NCI-H446 (cell line): ENCODE measurements around the gene PRRX2.
A peak's percentile ranks its signal among the peaks of the same experiment; 100 is the strongest.
"Not testable (repeated sequence)": the region's sequence is repeated elsewhere in the genome, so short reads cannot be mapped to it uniquely, and the experiment has no call there.

Source experiments
- DNase-seq, 2 experiments: peaks; one replicate each; lab custom pipeline; 2025; lab: John Stamatoyannopoulos, UW

PRRX2 gene

DNA sequence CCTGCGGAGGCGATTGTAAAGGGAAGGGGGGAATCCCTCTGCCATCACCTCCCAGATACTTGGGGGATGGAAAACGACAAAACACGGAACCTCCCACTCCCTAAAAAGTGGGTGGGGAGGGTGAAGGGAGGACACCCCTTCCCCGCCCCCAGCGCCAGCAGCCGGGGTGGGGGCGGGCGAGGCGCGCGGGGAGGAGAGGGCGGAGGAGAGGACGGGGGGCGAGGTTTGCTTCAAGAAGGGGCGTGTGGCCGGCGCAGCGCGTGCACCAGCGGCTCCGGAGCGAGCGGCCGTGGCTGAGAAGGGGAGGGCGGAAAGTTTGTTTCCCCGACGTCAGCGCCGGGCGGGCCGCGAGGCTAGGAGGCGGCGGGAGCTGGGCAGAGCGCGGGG, at the start of gene PRRX2:
PRRX2 (plus strand) TSS at position 259 of the 387 bp plus-strand sequence. CDS start 221 bp downstream, outside the sequence.
- no peak for DNase-seq

DNA sequence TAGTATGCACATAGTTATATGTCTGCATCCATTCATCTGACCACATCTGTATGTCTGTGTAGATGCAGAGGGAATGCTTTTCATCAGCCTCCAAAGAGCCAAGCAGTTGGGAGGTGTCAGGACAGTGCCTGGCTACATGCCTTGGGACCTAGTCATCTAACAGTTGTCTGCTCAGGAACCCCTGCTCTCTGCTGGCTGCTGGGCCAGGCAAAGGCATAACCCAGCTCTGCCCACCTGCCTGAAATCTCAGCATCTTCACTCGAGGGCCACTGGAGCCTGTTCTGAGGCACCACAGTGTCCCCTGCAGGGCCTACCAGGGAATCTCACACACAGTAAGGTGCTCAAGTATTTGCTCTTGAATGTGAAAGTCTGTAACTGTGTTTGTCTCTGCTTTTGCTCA, 48.3 kb upstream of the PRRX2 start:
- no peak for DNase-seq

DNA sequence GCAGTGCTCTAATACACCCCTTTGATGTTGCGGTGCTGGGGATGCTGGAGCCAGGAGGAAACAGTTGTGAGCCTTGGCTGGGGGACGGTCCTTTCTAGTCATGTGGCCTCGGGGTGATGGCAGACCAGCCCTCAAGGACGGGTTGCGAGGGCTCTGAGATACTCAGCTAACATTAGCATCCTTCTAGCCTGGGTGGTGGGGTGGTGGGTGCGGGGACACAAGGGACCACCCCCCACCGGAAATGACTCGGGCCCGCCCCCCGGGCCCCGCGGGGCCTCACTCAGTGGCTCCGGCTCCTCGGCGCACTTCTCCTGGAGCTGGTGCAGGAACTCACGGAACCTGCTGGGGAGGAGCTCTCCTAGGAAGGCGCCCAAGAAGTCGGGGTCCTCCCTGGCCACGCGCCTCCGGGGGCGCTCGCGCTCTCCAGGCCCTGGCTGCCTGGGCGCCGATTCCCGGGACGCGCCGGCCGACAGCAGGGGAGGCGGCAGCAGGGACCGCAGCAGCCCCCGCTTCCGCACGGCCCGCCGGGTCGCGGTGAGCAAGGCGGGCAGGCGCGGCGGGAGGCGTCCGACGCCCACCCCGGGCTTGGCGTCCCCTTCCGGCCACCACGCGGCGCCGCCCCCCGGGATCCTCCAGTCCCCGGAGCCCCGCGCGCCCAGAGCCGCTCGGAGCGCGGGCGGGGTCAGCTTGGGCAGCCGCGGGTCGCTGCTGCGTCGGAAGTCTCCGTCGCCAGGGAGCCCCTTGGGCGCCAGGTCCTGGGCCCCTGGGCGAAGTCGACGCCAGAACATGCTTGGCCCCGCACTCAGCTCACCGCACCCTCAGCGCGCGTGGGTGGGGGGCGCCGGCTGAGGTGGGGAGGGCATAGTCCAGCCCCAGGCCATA, 45.4 kb upstream of the PRRX2 start:
- no peak for DNase-seq

DNA sequence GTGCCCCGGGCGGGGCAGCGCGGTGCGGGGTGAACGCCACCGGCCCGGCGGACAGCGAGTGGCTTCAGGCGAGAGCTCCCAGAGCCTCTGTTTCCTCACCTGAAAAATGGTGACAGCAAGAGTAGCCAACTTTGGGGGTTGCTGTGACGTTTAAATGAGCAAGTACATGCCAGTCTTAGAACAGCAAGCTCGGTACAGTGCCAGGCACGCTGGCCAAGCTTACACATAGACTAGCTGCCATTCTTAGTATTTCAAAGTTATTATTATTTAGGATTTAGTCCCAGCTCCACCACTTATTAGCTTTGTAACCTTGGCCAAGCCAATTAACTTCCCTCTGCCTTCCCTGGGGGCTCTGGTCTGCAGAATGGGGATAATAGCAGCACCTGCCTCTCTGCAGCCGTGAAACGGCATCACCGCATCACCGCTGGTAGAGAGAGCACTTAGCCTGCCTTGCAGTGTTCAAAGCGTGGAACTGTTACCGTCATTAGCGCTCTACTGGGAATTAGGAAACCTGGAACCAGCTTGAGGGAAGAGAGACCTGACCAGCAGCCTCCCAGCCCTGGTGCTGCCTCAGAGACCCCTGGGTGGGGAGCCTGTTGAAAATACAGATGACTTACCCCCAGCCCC, 44.7 kb upstream of the PRRX2 start, which contains the start of gene C9orf50:
C9orf50 (minus strand) TSS at position 433 of the 627 bp plus-strand sequence. CDS start 527 bp downstream, outside the sequence.
- DNase-seq, result no peak

DNA sequence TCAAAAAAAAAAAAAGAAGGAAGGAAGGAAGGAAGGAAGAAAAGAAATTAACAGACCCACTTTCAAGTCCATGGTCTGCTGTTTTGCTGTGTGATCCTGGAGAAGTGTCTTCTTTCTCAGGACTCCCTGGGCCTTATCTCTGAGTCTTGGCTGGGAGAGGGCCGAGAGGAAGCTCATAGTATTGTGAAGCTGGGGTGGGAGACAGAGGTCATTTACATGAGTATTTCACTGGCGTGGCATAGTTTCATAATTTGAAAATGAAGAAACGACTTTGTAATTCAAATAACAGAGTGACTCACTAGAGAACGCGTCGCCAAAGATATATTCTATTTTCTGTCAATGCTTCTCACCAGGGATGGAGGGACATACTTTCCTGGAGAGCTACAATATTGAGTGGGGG, 42.1 kb upstream of the PRRX2 start:
- no peak for DNase-seq

- peak; percentile 43 to 54 for DNase-seq
These were observed 41.2 kb upstream of the PRRX2 start for GRCh38 chr9:129624168-129624759.

- DNase-seq, result no peak
These were observed 40.5 kb upstream of the PRRX2 start for GRCh38 chr9:129624947-129625346.

DNA sequence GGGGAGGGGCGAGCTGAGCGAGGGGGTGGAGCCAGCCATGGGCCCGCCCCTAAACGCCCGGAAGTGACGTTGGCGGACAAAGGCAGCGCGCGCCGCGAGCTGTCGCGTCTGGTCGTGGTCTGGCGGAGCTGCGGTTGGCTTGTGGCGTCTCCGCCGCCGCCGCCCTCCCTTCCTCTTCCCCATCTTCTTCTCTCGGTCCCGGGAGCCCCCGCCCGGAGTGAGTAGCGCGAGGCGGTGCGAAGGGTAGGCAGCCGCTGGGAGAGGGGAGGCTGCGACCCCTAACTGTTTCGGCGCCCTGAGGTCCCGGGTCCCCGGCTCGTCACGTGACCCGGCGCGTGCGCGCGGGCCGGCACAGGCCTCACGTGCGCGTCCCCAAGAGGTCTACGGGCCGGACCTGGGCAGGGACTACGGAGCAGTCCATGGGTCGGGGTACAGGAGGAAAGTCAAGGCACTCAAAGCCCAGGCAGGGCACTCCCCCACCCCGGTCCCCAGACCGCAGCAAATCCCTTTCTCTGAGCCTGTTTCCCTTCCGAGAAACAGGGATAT, 39.3 kb upstream of the PRRX2 start, which contains the start of gene NTMT1:
NTMT1 (plus strand) TSS at position 85 of the 546 bp plus-strand sequence. CDS start 6,541 bp downstream, outside the sequence.
- peak; percentile 35 to 75 for DNase-seq

DNA sequence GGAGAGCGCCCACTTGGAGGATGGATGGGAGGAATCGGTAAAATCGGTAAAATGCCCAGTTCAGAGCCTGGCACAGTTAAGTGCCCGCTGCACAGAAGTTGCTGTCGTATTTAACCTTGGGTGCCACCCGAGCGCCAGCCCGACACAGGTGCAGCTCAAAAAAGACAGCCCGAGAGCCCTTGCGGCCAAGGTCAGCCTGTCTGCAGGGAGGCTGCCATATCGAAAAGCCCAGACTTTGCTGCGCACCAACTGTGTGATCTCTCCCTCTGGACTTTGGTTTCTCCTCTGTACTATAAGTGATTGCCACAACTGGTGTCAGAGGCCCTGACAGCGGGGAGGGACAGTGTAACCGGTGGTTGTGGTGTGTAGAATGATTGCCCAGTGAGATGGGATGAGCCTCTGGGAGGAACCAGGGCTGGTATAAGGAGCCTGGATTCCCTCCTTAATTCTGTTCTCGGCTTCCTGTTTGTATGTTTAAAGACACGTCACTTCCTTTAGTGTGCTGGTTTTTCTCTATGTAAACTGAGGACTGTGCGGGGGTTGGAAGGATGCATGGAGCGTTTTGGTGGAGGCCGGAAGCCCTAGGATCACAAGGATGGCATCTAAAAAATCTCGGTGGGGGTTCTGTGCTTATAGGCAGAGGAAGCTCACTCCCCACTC, 38.7 kb upstream of the PRRX2 start:
- no peak for DNase-seq

DNA sequence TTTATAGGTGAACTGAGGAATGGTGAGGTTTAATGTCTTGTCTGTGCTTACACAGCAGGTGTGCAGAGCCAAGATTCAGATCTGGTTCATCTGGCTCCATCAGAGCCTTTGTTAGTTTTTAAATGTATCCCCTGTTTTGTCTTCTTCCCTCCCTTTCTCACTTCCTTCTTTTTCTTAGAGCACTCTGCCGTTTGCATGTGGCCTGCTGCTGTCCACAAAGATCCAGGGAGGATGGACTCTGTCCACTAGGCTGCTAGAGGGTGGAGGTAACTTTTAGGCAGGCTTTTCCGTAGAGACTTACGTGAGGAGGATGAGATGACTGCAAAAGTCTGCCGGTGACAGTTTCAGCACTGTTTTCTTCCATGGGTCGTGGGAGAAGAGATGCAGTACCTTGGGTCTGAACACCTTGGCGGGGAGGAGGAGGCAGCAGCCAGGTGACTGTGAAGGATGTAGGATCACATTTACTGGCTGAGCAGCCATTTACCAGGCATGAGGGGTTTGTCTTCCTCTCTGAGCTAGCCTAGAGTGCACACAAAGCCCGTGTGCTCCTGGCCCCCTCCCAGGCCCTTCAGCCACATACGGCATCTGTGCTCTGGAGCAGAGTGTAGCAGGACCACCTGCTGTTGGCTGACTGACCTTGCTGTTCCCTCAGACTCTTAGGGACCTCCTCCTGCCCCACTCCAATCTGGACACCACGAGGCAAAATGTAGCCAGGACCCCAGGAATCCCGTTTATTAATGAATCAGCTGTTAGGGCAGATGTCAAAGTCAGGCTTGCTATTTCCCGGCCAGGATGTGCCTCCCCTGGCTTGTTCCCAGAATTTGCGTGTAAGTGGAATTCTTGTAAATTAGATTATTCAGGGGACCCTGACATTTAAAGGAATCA, 37.6 kb upstream of the PRRX2 start:
- DNase-seq, result peak in 1 of 2 experiments; percentile 28

- no peak for DNase-seq
These were observed 36.7 kb upstream of the PRRX2 start for GRCh38 chr9:129628709-129629108.

DNA sequence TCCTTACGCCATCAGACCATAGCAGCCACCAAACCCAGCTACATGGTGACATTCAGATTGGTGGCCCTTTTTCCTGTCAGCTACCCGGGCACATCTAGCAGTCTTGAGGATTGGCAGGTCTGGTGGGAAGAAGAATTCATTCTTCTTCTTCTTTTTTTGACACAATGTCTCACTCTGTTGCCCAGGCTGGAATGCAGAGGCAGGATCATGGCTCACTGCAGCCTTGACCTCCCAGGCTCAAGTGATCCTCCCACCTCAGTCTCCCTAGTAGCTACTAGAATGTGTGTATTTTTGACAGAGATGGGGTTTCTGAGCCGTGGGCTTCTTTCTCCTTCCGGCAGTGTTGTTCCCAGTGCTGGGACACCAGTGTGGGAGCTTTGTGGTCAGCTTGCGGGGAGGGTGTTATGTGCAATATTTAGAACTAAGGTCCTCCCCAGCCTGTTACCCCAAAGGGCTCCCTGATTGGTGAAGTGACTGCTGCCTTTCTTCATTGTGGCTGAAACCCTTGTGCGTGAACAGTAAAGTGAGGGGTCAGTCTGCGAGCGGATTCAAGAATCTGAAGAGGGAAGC, 36.1 kb upstream of the PRRX2 start:
- no peak for DNase-seq

DNA sequence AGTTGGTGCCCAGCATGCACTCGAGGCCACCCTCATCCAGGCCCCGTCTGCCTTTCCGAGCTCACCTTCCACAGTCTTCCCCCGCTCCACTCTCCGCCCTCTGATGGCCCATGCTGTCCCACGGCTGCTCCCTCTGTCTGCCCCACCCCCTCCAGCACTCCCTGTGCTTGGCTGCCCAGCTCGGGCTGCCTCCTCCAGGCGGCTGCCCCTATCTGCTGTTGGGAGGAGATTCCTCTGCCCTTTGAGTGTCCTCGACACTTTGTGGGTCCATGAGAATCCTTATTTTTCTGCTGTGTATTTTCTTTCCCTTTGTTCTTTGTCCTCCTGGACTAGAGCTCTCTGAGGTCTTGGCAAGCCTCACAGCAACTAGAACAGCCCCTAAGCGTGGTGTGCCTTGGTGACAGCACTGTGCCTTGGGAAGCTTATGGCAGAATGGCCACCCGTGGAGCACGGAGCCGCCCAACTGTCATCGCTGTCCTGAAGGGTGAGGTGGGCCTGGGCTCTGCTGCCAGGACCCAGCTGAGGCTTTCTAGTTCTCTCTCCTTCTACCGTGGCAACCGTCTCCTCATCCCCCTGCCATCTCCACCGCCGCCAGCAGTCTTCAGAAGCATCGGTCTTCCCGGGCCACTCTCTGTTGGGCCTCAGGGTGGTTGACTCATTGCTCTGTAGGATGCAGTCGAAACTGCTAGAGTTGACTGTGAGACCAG, 34.3 kb upstream of the PRRX2 start:
- DNase-seq, result no peak

DNA sequence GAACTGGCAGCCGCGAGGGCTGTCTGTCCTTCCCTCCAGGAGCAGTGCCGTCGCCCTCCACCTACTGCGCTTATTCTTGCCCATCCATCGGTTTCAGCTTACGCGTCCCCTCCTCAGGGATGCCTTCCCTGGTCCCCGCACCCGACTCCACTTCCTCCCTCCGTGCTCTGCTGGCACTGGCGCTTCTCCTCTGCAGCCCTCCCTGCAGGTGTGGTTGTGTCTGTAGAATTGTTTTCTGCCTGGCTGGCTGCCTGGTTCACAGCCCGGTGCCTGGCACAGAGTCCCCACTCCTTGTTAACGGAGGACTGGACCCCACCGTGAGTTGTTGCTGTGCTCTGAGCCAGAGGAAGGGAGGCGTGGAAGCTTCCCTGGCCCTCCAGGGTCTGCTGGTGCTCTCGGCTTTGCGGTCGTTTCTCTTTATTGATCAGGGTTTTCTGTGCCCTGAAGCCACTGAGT, 33.7 kb upstream of the PRRX2 start:
- DNase-seq, result no peak

DNA sequence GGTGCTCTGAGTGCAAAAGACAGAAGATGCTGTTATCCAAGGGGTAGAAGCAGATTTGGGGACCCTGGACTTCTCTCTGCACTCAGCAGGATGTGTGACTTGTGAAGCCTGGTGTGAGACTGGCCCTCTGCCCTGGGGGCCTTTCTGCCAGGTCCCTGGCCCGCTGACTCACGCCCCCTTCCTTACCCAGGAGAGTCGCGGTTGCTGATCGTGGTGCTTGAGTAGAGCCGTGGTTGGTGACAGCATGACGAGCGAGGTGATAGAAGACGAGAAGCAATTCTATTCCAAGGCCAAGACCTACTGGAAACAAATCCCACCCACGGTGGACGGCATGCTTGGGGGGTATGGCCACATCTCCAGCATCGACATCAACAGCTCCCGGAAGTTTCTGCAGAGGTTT, 33.0 kb upstream of the PRRX2 start:
- no peak for DNase-seq

- DNase-seq, result no peak
These were observed 32.2 kb upstream of the PRRX2 start for GRCh38 chr9:129633207-129633606.

- DNase-seq, result no peak
These were observed 31.6 kb upstream of the PRRX2 start for GRCh38 chr9:129633848-129634247.

DNA sequence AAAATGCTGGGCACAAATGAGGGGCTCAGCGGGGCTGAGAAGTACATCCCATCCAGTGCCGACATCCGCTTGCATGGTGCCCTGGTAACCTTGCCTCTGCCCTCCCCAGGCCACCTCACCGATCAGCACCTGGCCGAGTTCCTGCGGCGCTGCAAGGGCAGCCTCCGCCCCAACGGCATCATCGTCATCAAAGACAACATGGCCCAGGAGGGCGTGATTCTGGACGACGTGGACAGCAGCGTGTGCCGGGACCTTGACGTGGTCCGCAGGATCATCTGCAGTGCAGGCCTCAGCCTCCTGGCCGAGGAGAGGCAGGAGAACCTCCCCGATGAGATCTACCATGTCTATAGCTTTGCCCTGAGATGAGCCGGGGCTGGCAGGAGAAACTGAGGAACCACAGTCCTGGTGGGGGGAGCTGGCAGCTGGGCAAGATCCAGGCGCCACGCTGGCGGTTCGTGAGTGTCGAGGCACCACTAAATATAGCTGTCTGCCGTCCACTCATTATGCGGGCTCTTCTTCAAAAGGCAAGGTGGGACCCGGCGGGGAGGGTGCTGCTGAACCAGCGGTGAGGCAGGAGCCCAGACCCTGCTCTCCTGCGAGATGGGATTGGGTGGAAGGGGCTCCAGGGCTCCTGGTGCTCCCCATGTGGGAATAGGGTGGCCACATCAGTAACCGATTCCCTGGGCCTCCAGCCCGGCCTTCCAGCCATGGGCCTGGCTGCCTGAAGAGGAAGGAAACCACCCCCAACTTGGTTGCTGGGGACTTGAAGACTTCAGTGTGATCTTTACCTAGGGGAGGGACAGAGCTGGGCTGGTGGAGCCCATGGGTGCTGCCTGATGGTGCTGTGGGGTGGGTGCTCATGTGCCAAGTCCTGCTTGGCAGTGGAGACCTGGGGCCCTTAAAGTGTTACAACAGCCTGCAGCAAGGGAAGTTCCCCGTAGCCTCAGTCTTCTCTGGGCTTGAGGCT, 30.1 kb upstream of the PRRX2 start:
- DNase-seq, result no peak

GRCh38 chr9:129636343-129636742, 29.1 kb upstream of the PRRX2 start:
- DNase-seq, result not testable (repeated sequence)
